GM23338 (cell line): Measurements from ENCODE around the gene PSMB5.

Experiments
- CREB1 ChIP-seq: fragments of 250-450 bp; sonication (Bioruptor Pico); IDR thresholded peaks from 2 replicates; pipeline ENCODE4 v1.5.0; 2020; ENCODE audit warnings: low read depth, mild to moderate bottlenecking, moderate library complexity
- CTCF ChIP-seq, 2 experiments: fragments of 200-600 bp in 1 of 2; sonication (generic) in 1 of 2; conservative IDR thresholded peaks; 2 replicates each; pipeline versions ENCODE4 v1.5.1 to v1.6.1; 2016 to 2017; ENCODE audit warnings: antibody characterized with exemption in 2 of 2, low read depth in 2 of 2, mild to moderate bottlenecking in 2 of 2, moderate library complexity in 1 of 2
- ETS1 ChIP-seq: IDR thresholded peaks from 2 replicates; pipeline ENCODE4 v1.6.1; 2016; ENCODE audit warnings: antibody characterized with exemption
- POLR2AphosphoS5 ChIP-seq: IDR thresholded peaks from 2 replicates; pipeline ENCODE4 v1.6.1; 2016; ENCODE audit warnings: antibody characterized with exemption, low read depth
- STAT1 ChIP-seq: IDR thresholded peaks from one replicate; pipeline ENCODE4 v1.6.1; 2016; ENCODE audit warnings: antibody characterized with exemption; ENCODE audit not compliant: unreplicated experiment

GRCh38 chr14:22980672-22981089 lies 54.0 kb downstream of the PSMB5 start:
- TF ChIP-seq STAT1 (no peak), CTCF (conservative IDR thresholded peaks at IDR 0.05; ENCODE audit: low read depth in 2 of 2) (no peak), POLR2AphosphoS5 (no peak; the same call in 1 of the 2 replicates), ETS1 (no peak), CREB1 (CRISPR knock-in tag) (no peak)
